ENCODE results near the gene YOD1.

YOD1 gene

GRCh38 chr1:207013321-207014085, 37.5 kb downstream of the YOD1 start:
- Histone ChIP-seq H3K36me3 (ENCODE audit: insufficient read depth, low read length) (no peaks in the 10 kb centered on the region), H3K9ac (ENCODE audit: low read length) (no peak overlapping the region), H3K9me3 (ENCODE audit: low read length) (no peaks in the 10 kb centered on the region), H3K4me1 (ENCODE audit: insufficient read depth, low read length, severe bottlenecking) (no peaks in the 10 kb centered on the region), H3K79me2 (ENCODE audit: insufficient read depth, low read length) (no peaks in the 10 kb centered on the region), H3F3A (ENCODE audit: insufficient read depth, low read length) (no peaks in the 10 kb centered on the region), H3K4me2 (ENCODE audit: low read length) (no peak overlapping the region), H3K4me3 (ENCODE audit: low read depth, low read length, poor library complexity, severe bottlenecking) (no peak overlapping the region), H4K20me1 (ENCODE audit: insufficient read depth, low read length) (no peaks in the 10 kb centered on the region), H3K27ac (ENCODE audit: low read depth, low read length, poor library complexity, severe bottlenecking) (no peak overlapping the region), H3K27me3 (ENCODE audit: insufficient read depth, low read length) (no peaks in the 10 kb centered on the region), H3K9me2 (ENCODE audit: low read depth, low read length) (no peaks in the 10 kb centered on the region), H2AFZ (ENCODE audit: low read length) (no peak overlapping the region)
- no peak for TF ChIP-seq EZH2 (IDR thresholded peaks at IDR 0.05; ENCODE audit: borderline replicate concordance, low read length)
- TF ChIP-seq, protein P1, sequence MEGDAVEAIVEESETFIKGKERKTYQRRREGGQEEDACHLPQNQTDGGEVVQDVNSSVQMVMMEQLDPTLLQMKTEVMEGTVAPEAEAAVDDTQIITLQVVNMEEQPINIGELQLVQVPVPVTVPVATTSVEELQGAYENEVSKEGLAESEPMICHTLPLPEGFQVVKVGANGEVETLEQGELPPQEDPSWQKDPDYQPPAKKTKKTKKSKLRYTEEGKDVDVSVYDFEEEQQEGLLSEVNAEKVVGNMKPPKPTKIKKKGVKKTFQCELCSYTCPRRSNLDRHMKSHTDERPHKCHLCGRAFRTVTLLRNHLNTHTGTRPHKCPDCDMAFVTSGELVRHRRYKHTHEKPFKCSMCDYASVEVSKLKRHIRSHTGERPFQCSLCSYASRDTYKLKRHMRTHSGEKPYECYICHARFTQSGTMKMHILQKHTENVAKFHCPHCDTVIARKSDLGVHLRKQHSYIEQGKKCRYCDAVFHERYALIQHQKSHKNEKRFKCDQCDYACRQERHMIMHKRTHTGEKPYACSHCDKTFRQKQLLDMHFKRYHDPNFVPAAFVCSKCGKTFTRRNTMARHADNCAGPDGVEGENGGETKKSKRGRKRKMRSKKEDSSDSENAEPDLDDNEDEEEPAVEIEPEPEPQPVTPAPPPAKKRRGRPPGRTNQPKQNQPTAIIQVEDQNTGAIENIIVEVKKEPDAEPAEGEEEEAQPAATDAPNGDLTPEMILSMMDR (IDR thresholded peaks at IDR 0.05; ENCODE audit: low read length), result no peak

- no peaks in the 10 kb centered on the region for H3K9me2 ChIP-seq (ENCODE audit: low read depth, low read length)
- H3K4me1 ChIP-seq (ENCODE audit: insufficient read depth, low read length, severe bottlenecking), result no peaks in the 10 kb centered on the region
- no peaks in the 10 kb centered on the region for H4K20me1 ChIP-seq (ENCODE audit: insufficient read depth, low read length)
- no peak overlapping the region for H3K4me2 ChIP-seq (ENCODE audit: low read length)
- TF ChIP-seq, protein P1 (IDR thresholded peaks at IDR 0.05; ENCODE audit: low read length), result no peak
- TF ChIP-seq EZH2 (IDR thresholded peaks at IDR 0.05; ENCODE audit: borderline replicate concordance, low read length), result no peak
- no peak overlapping the region for H3K9ac ChIP-seq (ENCODE audit: low read length)
- no peak overlapping the region for H3K4me3 ChIP-seq (ENCODE audit: low read depth, low read length, poor library complexity, severe bottlenecking)
- no peaks in the 10 kb centered on the region for H3K36me3 ChIP-seq (ENCODE audit: insufficient read depth, low read length)
- no peaks in the 10 kb centered on the region; the same call in 1 of the 2 replicates for H3K27me3 ChIP-seq (ENCODE audit: insufficient read depth, low read length)
- no peaks in the 10 kb centered on the region for H3F3A ChIP-seq (ENCODE audit: insufficient read depth, low read length)
- H3K27ac ChIP-seq (ENCODE audit: low read depth, low read length, poor library complexity, severe bottlenecking), result no peak overlapping the region
- no peaks in the 10 kb centered on the region for H3K9me3 ChIP-seq (ENCODE audit: low read length)
- H3K79me2 ChIP-seq (ENCODE audit: insufficient read depth, low read length), result no peaks in the 10 kb centered on the region
- H2AFZ ChIP-seq (ENCODE audit: low read length), result no peak overlapping the region
These were observed 40.3 kb downstream of the YOD1 start for GRCh38 chr1:207010726-207011125.

- Histone ChIP-seq H3K27ac (ENCODE audit: low read depth, low read length, poor library complexity, severe bottlenecking) (no peak overlapping the region), H3K9me3 (ENCODE audit: low read length) (no peaks in the 10 kb centered on the region), H3K9me2 (ENCODE audit: low read depth, low read length) (no peaks in the 10 kb centered on the region), H2AFZ (ENCODE audit: low read length) (no peak overlapping the region), H3K9ac (ENCODE audit: low read length) (no peak overlapping the region), H3K27me3 (ENCODE audit: insufficient read depth, low read length) (no peaks in the 10 kb centered on the region; the same call in 1 of the 2 replicates), H3K4me2 (ENCODE audit: low read length) (no peak overlapping the region), H3K4me3 (ENCODE audit: low read depth, low read length, poor library complexity, severe bottlenecking) (no peak overlapping the region), H3K36me3 (ENCODE audit: insufficient read depth, low read length) (no peaks in the 10 kb centered on the region), H3K4me1 (ENCODE audit: insufficient read depth, low read length, severe bottlenecking) (no peaks in the 10 kb centered on the region), H4K20me1 (ENCODE audit: insufficient read depth, low read length) (no peaks in the 10 kb centered on the region), H3K79me2 (ENCODE audit: insufficient read depth, low read length) (no peaks in the 10 kb centered on the region), H3F3A (ENCODE audit: insufficient read depth, low read length) (no peaks in the 10 kb centered on the region)
- TF ChIP-seq, protein P1 (IDR thresholded peaks at IDR 0.05; ENCODE audit: low read length), result no peak
- no peak for TF ChIP-seq EZH2 (IDR thresholded peaks at IDR 0.05; ENCODE audit: borderline replicate concordance, low read length)
These were observed 41.1 kb downstream of the YOD1 start for GRCh38 chr1:207009945-207010344.
